Measurements from ENCODE around the gene SGTA. TPM values are rescaled to one million over a fixed set of nuclear protein-coding genes. Genes with fewer than 3 reads are reported as not detected.

Gene SGTA
- total RNA-seq, 4 donors from 2014 or later, result 43.4 to 86.8 (median 73.4) TPM

DNA sequence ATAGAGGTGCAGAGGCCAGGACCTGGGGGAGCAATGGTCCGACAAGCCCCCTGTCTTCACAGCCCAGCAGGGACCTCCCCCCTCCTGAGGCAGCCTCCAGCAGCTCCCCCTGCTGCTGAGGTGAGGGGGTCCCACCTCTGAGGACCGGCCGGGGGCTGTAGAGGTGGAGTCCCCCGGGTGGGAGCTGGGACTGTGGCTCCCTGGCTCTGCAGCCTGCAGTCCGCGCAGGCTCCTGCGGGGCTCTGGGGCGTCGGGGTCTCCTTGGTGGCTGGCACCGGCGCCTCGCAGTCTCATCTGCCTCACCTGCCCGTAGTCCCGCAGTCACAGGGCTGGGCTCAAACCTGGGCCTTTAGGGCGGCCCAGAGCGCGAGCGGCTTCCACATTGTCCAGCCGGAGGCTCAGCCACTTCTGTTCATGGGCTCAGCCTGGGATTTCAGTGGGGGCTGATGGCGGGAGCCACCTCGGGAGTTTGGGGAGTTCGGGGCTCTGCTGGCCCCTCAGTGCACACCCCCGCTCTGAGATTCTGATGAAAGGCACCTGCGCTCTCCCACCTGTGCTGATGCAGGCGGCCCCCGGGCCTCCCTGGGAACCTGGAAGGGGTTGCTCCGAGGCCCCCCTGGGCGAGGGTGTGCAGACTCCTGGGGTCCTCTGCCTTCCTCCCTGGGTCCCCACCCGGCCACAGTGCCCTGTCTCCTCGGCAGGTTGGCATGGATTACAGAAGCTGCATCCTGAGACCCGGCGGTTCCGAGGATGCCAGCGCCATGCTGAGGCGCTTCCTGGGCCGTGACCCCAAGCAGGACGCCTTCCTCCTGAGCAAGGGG, 29.6 kb upstream of the SGTA start:
- Histone ChIP-seq H3K36me3 (peaks cover 24 to 26% of the 10 kb centered on the region in 2 donors), H3K9me3 (no peaks in the 10 kb centered on the region), H3K27me3 (no peaks in the 10 kb centered on the region), H3K4me1 (no peaks in the 10 kb centered on the region), H3K4me3 (replicated peaks in 1 of 3) (no peak overlapping the region), H3K27ac (no peak overlapping the region)
- 60 to 94% methylated on average over 1 to 14 of the region's 37 CpGs for WGBS, 2 donors
- TF ChIP-seq POLR2A (IDR thresholded peaks at IDR 0.05), result no peak
- TF ChIP-seq CTCF (IDR thresholded peaks at IDR 0.05), result no peak
- DNase-seq, result no peak
- intact Hi-C loops (cut with DNase I), result no loop called here

DNA sequence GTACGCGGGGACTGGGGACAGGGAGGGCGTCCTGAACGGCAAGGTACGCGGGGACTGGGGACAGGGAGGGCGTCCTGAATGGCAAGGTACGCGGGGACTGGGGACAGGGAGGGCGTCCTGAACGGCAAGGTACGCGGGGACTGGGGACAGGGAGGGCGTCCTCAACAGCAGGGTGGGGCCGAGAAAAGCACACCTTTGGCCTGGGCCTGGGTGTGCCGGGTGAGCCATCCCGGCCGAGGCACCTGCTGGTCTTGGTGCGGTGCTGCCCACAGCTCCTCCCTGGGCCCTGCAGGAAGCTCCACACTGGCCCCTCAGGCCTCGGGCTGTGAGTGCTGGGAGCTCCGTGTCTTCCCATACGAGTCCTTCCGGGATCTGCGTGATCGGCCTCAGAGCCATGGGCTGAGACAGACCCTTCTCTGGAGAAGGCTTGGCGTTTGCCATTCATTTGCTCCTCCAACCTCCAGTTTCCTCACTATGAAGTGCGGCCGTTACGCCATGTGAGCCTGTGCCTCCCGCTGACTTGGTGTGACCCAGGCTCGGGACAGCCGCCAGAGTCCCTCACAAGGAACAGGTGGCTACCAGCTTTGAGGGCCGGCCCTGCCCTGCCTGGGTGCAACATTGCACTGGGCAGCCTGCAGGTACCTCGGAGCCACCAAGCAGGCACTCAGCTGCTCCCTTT, 28.8 kb upstream of the SGTA start:
- H3K9me3 ChIP-seq, result no peaks in the 10 kb centered on the region
- H3K27ac ChIP-seq, result no peak overlapping the region
- H3K4me1 ChIP-seq, result no peaks in the 10 kb centered on the region
- no peak for DNase-seq
- TF ChIP-seq POLR2A (IDR thresholded peaks at IDR 0.05), result no peak
- TF ChIP-seq CTCF (IDR thresholded peaks at IDR 0.05), result no peak
- intact Hi-C loops (cut with DNase I), result no loop called here
- H3K27me3 ChIP-seq, result no peaks in the 10 kb centered on the region
- H3K36me3 ChIP-seq, result peaks cover 30 to 33% of the 10 kb centered on the region in 2 donors
- no peak overlapping the region for H3K4me3 ChIP-seq (replicated peaks in 1 of 3)
- 95 to 96% methylated on average over 24 to 29 of the region's 34 CpGs for WGBS, 2 donors

DNA sequence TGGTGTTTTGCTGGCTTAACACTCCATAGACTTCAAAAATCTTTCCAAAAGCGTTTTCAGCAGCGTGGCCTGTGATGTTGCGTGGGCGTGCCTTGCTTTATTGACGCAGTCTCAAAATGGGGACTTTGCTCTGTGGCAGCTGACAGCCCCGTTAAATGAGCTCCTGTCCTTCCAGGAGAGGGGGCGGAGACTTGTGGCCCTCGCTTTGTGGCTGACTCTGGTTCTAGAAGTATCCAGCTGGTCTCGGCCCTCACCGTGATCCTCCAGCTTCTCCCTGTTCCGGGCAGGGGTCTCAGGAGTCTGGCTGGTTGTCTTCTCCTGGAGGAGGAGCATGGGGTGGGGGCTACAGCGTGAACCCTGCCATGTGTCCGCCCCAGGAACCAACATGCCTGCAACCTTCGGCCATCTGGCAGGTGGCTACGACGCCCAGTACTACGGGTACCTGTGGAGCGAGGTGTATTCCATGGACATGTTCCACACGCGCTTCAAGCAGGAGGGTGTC, 28.2 kb upstream of the SGTA start:
- no peaks in the 10 kb centered on the region for H3K4me1 ChIP-seq
- H3K36me3 ChIP-seq, result peaks cover 30 to 36% of the 10 kb centered on the region in 2 donors
- H3K27me3 ChIP-seq, result no peaks in the 10 kb centered on the region
- no peak for DNase-seq
- no peak overlapping the region for H3K4me3 ChIP-seq (replicated peaks in 1 of 3)
- intact Hi-C loops (cut with DNase I), result no loop called here
- H3K27ac ChIP-seq, result no peak overlapping the region
- no peak for TF ChIP-seq POLR2A (IDR thresholded peaks at IDR 0.05)
- H3K9me3 ChIP-seq, result no peaks in the 10 kb centered on the region
- WGBS, 2 donors, result 96% methylated on average over 18 to 20 of the region's 20 CpGs

GRCh38 chr19:2810141-2811091, 27.3 kb upstream of the SGTA start:
- WGBS, 2 donors, result 97% methylated on average over 25 to 36 of the region's 58 CpGs
- TF ChIP-seq CTCF (IDR thresholded peaks at IDR 0.05), result no peak
- TF ChIP-seq POLR2A (IDR thresholded peaks at IDR 0.05), result no peak
- Histone ChIP-seq H3K4me1 (no peaks in the 10 kb centered on the region), H3K9me3 (no peaks in the 10 kb centered on the region), H3K27me3 (no peaks in the 10 kb centered on the region), H3K36me3 (peaks cover 30 to 37% of the 10 kb centered on the region in 2 donors), H3K27ac (no peak overlapping the region), H3K4me3 (replicated peaks in 1 of 3) (no peak overlapping the region)
- DNase-seq, result no peak
- intact Hi-C loops (cut with DNase I), result no loop called here

Data from thyroid gland (tissue), 4 donors.